IPS-20b (cell line): ENCODE measurements around the gene PAK1.
A peak's percentile ranks its signal among the peaks of the same experiment; 100 is the strongest.
"Not testable (repeated sequence)": the region's sequence is repeated elsewhere in the genome, so short reads cannot be mapped to it uniquely, and the experiment has no call there.

Source experiments
- H3K27ac ChIP-seq: one replicate; pipeline ENCODE4 v1.5.1; 2013; ENCODE audit warnings: low read length
- H3K27me3 ChIP-seq: 2 replicates; pipeline ENCODE4 v1.6.1; 2013; ENCODE audit warnings: mild to moderate bottlenecking, low read length, inconsistent platforms; ENCODE audit not compliant: insufficient read depth
- H3K36me3 ChIP-seq: 2 replicates; pipeline ENCODE4 v1.6.1; 2013; ENCODE audit warnings: low read depth, mild to moderate bottlenecking, inconsistent platforms, low read length, moderate library complexity; ENCODE audit not compliant: insufficient read depth
- H3K4me1 ChIP-seq: 2 replicates; pipeline ENCODE4 v1.6.1; 2013; ENCODE audit warnings: mild to moderate bottlenecking, control low read depth, inconsistent platforms, low read length, moderate library complexity; ENCODE audit not compliant: insufficient read depth
- H3K4me3 ChIP-seq: 2 replicates; pipeline ENCODE4 v1.5.1; 2013; ENCODE audit warnings: mild to moderate bottlenecking, low read length, inconsistent platforms
- H3K9ac ChIP-seq: 2 replicates; pipeline ENCODE4 v1.6.1; 2013; ENCODE audit warnings: low read depth, mild to moderate bottlenecking, inconsistent platforms, low read length, moderate library complexity
- H3K9me3 ChIP-seq: 2 replicates; pipeline ENCODE4 v1.6.1; 2013; ENCODE audit warnings: mild to moderate bottlenecking, low read depth, low read length, inconsistent platforms; ENCODE audit not compliant: insufficient read depth

Gene PAK1

DNA sequence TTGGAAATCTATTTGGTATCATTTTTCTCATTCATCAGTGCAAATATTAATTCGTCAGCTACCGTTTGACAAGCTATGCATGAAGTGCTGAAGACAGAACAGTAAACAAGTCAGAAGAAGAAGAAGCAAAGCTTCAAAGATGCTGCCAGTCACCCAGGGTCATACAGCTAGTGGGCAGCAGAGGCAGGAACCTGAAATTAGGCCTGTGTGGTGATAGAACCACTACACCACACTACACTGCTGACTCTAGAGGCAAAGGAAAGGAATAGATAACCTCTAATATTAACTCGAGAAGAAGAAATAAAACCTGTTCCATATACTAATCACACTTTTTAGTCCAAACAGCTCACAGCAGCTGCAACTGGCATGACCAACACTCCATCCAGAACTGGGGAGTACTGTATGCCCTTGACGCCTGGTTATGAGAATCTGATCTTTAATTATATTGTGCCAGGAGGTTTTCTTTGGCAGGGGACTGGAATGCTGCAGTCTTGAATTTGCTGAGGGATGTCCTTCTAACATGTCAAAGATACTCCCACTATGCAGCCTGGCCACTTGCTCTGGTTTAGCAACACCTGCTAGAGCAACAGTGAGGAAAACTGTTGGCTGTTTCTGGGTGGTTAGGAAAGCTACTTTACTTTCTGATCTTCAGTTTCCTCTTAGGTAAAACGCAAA is 73.0 kb downstream of the PAK1 start:
- Histone ChIP-seq H3K27me3 (no peaks in the 10 kb centered on the region), H3K4me1 (peaks cover 20% of the 10 kb centered on the region), H3K9ac (no peak overlapping the region), H3K9me3 (no peaks in the 10 kb centered on the region), H3K27ac (no peak overlapping the region), H3K36me3 (no peaks in the 10 kb centered on the region), H3K4me3 (no peak overlapping the region)

DNA sequence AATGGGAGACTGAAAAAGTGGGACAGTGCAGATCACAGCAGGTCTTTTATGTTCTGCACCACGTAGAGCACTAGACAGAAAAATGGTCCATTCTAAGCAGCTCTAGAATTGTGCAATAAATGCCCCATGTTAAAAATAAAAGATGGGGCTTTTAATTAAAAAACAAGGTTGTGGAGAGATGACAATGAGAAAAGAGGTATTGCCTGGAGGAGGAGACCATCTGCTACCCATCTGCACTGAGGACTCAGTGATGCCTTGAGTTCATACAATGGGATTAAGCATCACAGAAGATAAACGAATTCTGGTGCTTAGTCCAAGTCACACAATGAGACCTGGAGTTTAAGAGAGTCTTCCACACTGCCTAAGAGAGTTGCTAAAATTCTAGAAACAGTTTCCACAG is 73.6 kb downstream of the PAK1 start:
- H3K36me3 ChIP-seq: no peaks in the 10 kb centered on the region
- H3K4me3 ChIP-seq: no peak overlapping the region
- no peaks in the 10 kb centered on the region for H3K27me3 ChIP-seq
- H3K9me3 ChIP-seq: no peaks in the 10 kb centered on the region
- H3K4me1 ChIP-seq: peaks cover 20% of the 10 kb centered on the region
- H3K27ac ChIP-seq: no peak overlapping the region
- no peak overlapping the region for H3K9ac ChIP-seq

DNA sequence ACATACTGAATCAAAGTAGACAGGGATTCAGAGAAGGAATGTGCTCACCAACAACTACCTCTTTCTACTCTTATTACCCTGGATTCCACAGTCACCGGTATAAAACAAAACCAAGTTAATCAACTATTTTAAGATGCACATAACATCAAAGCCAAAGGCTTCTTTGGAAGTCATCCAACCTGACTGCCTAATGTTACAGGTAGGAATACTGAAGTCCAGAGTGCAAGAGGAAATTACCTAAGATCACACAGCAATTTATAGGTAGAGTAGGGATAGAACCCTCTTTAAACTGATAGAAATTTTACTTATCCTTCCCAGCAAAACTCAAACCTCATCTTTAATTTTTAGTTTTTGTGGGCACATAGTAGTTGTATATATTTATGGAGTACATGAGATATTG is 76.3 kb downstream of the PAK1 start:
- no peak overlapping the region for H3K4me3 ChIP-seq
- H3K9me3 ChIP-seq: no peaks in the 10 kb centered on the region
- no peak overlapping the region for H3K9ac ChIP-seq
- peaks cover 2% of the 10 kb centered on the region; the same call in 1 of the 2 replicates for H3K36me3 ChIP-seq
- peaks cover 16% of the 10 kb centered on the region for H3K4me1 ChIP-seq
- no peak overlapping the region for H3K27ac ChIP-seq
- H3K27me3 ChIP-seq: no peaks in the 10 kb centered on the region

DNA sequence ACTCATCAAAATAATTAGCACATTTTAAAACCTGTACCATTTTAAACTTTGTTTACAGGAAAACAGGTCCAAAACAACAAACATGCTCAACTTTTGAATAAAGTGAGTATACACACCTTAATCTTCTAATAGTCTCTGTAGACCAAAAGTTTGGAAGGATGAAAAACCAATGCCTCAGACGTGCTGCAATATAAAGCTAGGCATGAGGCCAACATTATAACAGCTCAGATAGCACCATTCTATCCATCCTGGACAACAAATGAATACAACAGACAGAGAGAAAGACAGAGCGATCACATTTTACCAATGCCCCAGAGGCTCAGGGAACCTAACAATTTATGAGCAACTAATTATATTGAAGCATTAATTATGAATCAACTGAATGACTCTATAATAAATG is 77.0 kb downstream of the PAK1 start:
- H3K9ac ChIP-seq: no peak overlapping the region
- H3K27ac ChIP-seq: no peak overlapping the region
- H3K4me3 ChIP-seq: no peak overlapping the region
- H3K9me3 ChIP-seq: no peaks in the 10 kb centered on the region
- H3K36me3 ChIP-seq: peaks cover 9% of the 10 kb centered on the region; the same call in 1 of the 2 replicates
- H3K27me3 ChIP-seq: no peaks in the 10 kb centered on the region
- H3K4me1 ChIP-seq: peaks cover 9% of the 10 kb centered on the region

DNA sequence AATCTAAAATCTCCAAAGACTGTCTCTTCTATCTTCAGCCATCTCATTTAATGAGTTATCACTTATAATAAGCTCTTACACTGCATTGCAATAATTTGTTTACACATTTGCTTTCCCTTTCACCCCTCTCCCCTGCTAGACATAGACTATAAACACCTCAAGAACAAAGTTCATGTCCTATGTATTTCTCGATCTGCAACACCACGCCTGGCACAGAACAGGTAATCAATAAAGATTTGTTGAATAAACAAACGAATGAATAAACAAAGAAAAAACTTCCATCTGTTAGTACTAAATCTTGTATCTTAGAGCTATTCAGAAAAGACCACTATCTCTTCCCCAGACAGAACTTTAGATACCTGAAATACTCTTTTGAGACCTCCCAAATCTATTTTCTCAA is 77.6 kb downstream of the PAK1 start:
- Histone ChIP-seq H3K9me3 (no peaks in the 10 kb centered on the region), H3K4me1 (peaks cover 5% of the 10 kb centered on the region), H3K4me3 (no peak overlapping the region), H3K9ac (no peak overlapping the region), H3K27me3 (no peaks in the 10 kb centered on the region), H3K27ac (no peak overlapping the region), H3K36me3 (peaks cover 14% of the 10 kb centered on the region)

DNA sequence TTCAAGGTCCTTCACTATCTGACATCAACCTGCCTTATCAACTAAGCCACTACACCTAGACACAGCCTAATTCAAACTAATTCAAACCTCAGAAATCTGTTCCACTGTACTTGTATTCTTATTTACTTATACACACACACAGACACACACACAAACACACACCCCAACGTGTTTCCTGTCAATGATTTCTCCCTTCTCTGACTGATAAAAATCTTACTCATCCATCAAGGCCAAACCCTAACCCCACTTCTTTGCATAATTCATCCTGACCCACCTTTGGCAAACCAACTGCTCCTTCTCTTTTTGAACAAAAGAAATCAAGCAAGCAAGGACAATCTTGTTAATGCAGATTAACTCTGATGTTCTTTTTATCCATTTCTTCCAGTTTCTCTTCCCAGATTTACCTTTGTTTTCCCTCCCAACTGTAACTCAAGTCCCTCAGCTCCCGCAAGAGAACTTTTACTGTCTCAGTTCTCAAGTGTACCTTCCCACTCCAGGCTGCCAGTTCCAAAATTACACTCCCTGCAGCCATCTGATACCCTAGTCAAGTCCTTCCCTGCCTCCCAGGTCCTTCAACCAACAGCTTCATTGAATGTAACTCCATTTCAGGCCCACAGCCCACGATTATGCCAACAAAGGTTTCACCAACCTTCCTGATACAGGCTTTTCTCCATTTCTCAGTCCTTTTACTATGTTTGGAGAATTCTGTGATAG is 78.3 kb downstream of the PAK1 start:
- no peak overlapping the region for H3K4me3 ChIP-seq
- no peaks in the 10 kb centered on the region for H3K9me3 ChIP-seq
- no peak overlapping the region for H3K27ac ChIP-seq
- peaks cover 5% of the 10 kb centered on the region for H3K4me1 ChIP-seq
- H3K27me3 ChIP-seq: no peaks in the 10 kb centered on the region
- H3K36me3 ChIP-seq: peaks cover 20% of the 10 kb centered on the region
- H3K9ac ChIP-seq: peak overlapping the region; percentile 28; the same call in 1 of the 2 replicates

DNA sequence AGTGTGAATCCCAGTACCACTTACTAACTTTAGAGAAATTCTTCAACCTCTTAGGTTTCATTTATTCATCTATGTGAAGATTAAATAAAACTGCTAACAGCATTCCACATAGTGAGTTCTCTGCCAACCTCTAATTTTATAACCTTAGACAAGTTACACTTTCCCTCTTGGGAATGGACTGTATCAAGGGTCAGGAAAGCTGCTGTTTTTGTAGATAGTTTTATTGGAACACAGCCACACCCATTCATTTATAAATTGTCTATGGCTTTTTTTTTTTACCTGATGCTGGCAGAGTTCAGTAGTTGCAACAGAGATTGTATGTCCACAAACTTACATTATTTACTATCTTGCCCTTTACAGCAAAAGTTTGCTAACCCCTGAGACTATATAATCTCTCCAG is 81.1 kb downstream of the PAK1 start:
- no peak overlapping the region for H3K9ac ChIP-seq
- no peak overlapping the region for H3K4me3 ChIP-seq
- no peak overlapping the region for H3K27ac ChIP-seq
- peaks cover 3% of the 10 kb centered on the region for H3K4me1 ChIP-seq
- peaks cover 28% of the 10 kb centered on the region for H3K36me3 ChIP-seq
- no peaks in the 10 kb centered on the region for H3K9me3 ChIP-seq
- H3K27me3 ChIP-seq: no peaks in the 10 kb centered on the region

DNA sequence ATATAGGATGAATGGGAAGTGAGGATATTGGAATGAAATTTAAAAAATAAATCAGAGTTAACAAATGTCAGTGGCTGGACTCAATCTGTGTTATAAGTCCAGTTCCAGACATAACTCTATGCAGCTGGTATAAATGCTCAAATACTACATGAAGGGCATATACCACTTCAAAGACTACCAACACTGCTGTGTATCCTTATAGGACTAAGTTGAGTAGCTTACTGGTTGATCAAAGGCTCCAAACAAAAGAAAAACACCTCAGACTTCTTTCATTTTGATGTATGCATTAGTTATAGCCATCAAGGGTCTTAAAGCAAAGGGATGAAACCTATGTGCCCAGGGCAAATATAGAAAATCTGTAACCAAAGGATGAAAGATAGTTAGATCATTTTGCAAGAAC is 86.2 kb downstream of the PAK1 start:
- H3K27ac ChIP-seq: no peak overlapping the region
- H3K36me3 ChIP-seq: peaks cover 39% of the 10 kb centered on the region
- no peaks in the 10 kb centered on the region for H3K9me3 ChIP-seq
- H3K4me1 ChIP-seq: no peaks in the 10 kb centered on the region
- no peak overlapping the region for H3K9ac ChIP-seq
- no peak overlapping the region for H3K4me3 ChIP-seq
- H3K27me3 ChIP-seq: no peaks in the 10 kb centered on the region

DNA sequence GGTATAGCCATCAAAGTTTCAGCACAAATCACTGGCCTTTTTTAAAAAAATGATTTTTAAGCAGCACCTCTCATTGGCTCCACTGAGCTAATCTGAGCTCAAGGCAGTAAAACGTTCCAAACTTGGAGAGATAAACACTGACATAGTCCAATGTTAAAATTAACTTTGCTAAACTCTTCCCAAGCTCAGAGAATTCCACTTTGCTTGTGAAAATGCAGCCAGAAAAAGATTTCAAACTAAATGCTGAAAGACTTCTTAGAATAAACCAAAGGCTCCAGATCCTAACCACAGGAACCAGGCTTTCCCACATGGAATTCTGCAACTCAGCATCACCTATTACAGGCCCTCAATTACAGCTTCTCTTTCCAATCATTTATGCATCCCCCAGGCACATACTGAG is 87.7 kb downstream of the PAK1 start:
- Histone ChIP-seq H3K4me3 (no peak overlapping the region), H3K4me1 (no peaks in the 10 kb centered on the region), H3K27ac (no peak overlapping the region), H3K27me3 (no peaks in the 10 kb centered on the region), H3K36me3 (peaks cover 24% of the 10 kb centered on the region), H3K9ac (no peak overlapping the region), H3K9me3 (no peaks in the 10 kb centered on the region)

DNA sequence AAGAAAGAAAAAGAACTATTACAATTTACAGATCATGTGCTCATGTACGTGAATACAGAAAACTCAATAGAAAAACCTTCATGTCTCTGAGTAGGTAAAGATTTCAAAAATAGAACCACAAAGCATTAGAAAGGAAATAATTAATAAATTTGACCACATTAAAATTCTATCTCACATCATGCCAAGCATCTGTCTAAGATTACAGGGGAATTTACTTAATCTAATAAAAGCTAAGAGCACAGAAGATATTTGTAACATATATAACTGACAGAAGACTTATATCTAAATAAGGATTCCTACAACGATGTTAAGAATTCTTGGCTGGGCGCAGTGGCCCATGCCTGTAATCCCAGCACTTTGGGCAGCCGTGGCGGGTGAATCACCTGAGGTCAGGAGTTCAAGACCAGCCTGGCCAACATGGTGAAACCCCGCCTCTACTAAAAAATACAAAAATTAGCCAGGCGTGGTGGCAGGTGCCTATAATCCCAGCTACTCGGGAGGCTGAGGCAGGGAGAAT is 88.6 kb downstream of the PAK1 start:
- H3K27me3 ChIP-seq, H3K27ac ChIP-seq: not testable (repeated sequence)

DNA sequence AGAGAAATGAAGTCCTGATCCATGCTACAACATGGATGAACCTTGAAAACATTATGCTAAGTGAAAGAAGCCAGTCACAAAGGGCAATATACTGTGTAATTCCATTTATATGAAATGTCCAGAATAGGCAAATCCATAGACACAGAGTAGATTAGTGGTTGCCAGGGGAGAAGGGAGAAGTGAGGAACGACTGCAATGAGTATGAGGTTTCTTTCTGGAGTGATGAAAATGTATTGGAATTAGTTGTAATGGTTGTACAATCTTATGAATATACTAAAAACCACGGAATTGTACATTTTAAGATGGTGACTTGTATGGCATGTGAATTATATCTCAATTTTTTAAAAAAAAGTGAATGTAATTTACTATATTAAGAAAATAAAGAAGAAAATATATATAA is 89.3 kb downstream of the PAK1 start:
- Histone ChIP-seq H3K4me3 (no peak overlapping the region), H3K36me3 (peaks cover 32% of the 10 kb centered on the region), H3K9ac (no peak overlapping the region), H3K9me3 (no peaks in the 10 kb centered on the region), H3K27ac (no peak overlapping the region), H3K4me1 (no peaks in the 10 kb centered on the region), H3K27me3 (no peaks in the 10 kb centered on the region)

More for the DNA sequence above, 88.6 kb downstream of the PAK1 start:
- H3K36me3 ChIP-seq: peaks cover 25% of the 10 kb centered on the region
- not testable (repeated sequence) for H3K9ac ChIP-seq, H3K4me3 ChIP-seq, H3K4me1 ChIP-seq, H3K9me3 ChIP-seq

DNA sequence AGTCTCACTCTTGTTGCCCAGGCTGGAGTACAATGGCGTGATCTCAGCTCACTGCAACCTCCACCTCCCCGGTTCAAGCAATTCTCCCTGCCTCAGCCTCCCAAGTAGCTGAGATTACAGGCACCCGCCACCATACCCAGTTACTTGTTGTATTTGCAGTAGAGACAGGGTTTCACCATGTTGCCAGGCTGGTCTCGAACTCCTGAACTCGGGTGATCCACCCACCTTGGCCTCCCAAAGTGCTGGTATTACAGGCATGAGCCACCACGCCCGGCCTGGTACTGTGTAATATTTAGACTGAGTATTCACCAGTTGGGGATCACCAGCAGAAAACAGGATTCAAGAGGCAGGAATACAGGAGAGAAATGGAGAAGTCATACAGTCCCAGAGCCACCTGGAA is 90.5 kb downstream of the PAK1 start:
- H3K9ac ChIP-seq, H3K9me3 ChIP-seq, H3K27me3 ChIP-seq, H3K4me3 ChIP-seq, H3K4me1 ChIP-seq, H3K27ac ChIP-seq: not testable (repeated sequence)
- H3K36me3 ChIP-seq: peaks cover 38% of the 10 kb centered on the region
